Thyroid gland (tissue), 4 donors: ENCODE data around the gene SYNRG.
A peak's percentile ranks its signal among the peaks of the same experiment; 100 is the strongest.

Source experiments
- CTCF ChIP-seq, 6 experiments: fragments of 200-600 bp in 3 of 6; fragments of 450-650 bp in 3 of 6; sonication (generic) in 3 of 6; IDR thresholded peaks; one replicate each; pipeline ENCODE4 v1.5.1; 2016 to 2019; ENCODE audit warnings: antibody characterized with exemption in 6 of 6, mild to moderate bottlenecking in 2 of 6, inconsistent platforms in 1 of 6, moderate library complexity in 1 of 6
- POLR2A ChIP-seq, 2 donors: fragments of 450-650 bp; IDR thresholded peaks; one replicate each; pipeline ENCODE4 v1.6.1; 2017; ENCODE audit warnings: antibody characterized with exemption in 2 of 2, mild to moderate bottlenecking in 2 of 2, moderate library complexity in 1 of 2

DNA sequence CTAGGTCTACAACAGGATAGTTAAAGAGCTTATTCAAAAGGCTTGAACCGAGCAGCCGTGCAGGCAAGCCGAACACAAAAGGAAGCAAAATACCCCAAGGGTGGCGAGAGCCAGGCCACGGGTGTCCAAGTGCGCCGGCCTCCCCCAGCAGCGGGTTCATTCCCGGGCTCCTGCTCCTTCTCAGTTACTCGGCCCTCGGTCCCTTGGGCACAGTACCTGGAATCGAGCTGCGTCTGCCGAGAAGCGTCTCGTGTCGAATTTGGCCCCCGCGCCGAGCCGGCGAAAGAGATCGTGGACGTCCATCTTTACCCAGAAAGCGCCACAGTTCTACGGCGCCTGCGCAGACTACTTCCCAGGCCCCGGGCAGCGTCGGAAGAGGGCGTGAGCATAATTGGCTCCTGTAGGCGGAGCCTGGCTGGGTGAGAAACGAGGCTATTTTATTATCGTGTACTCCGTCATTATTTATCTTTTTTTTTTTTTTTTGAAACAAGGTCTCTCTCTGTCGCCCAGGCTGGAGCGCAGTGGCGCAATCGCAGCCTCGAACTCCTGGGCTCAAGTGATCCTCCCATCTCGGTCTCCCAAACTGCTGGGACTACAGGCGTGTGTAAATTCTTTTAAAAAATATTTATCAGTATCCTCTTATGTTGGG lies 34.0 kb upstream of the SYNRG start, which contains the start of gene DDX52:
- TF ChIP-seq CTCF (IDR thresholded peaks at IDR 0.05) (no peak), POLR2A (IDR thresholded peaks at IDR 0.05) (peak in 1 of 2 donors; percentile 79)
